SK-N-SH treated with all-trans-retinoic acid at 6 μM for 48 hours (cell line): ENCODE data around the gene C20orf173.

Experiments
- ATAC-seq: fragments of 200-7000 bp; cut with Tn5 transposase; 3 replicates; pipeline ENCODE4 v1.9.1; 2020; ENCODE audit warnings: mild to moderate bottlenecking, moderate library complexity
- BACH2 ChIP-seq: fragments of 250-450 bp; sonication (Bioruptor Pico); IDR thresholded peaks from 2 replicates; pipeline ENCODE4 v1.9.0; 2021; ENCODE audit warnings: mild to moderate bottlenecking, borderline replicate concordance
- CREB5 ChIP-seq: fragments of 250-450 bp; sonication (Bioruptor Pico); IDR thresholded peaks from 2 replicates; pipeline ENCODE4 v1.5.1; 2020; ENCODE audit warnings: low read depth, mild to moderate bottlenecking, moderate library complexity
- ESRRG ChIP-seq: fragments of 250-450 bp; sonication (Bioruptor Pico); IDR thresholded peaks from 2 replicates; pipeline ENCODE4 v1.6.1; 2021; ENCODE audit warnings: mild to moderate bottlenecking
- GLIS3 ChIP-seq: fragments of 250-450 bp; sonication (Bioruptor Pico); IDR thresholded peaks from 2 replicates; pipeline ENCODE4 v1.5.0; 2020; ENCODE audit warnings: mild to moderate bottlenecking, moderate library complexity
- ISL1 ChIP-seq: fragments of 250-450 bp; sonication (Bioruptor Pico); IDR thresholded peaks from 2 replicates; pipeline ENCODE4 v2.1.2; 2022; ENCODE audit warnings: mild to moderate bottlenecking, moderate library complexity
- PATZ1 ChIP-seq: fragments of 250-450 bp; sonication (Bioruptor Pico); IDR thresholded peaks from 2 replicates; pipeline ENCODE4 v1.8.0; 2020; ENCODE audit warnings: mild to moderate bottlenecking, moderate library complexity, borderline replicate concordance
- PPARA ChIP-seq: fragments of 250-450 bp; sonication (Bioruptor Pico); IDR thresholded peaks from 2 replicates; pipeline ENCODE4 v1.5.0; 2020; ENCODE audit warnings: mild to moderate bottlenecking, borderline replicate concordance
- RARB ChIP-seq: fragments of 250-450 bp; sonication (Bioruptor Pico); IDR thresholded peaks from 2 replicates; pipeline ENCODE4 v1.8.0; 2021; ENCODE audit warnings: mild to moderate bottlenecking, moderate library complexity
- SNAI2 ChIP-seq: fragments of 250-450 bp; sonication (Bioruptor Pico); IDR thresholded peaks from 2 replicates; pipeline ENCODE4 v1.5.0; 2020; ENCODE audit warnings: mild to moderate bottlenecking, moderate library complexity
- TCF4 ChIP-seq: fragments of 250-450 bp; sonication (Bioruptor Pico); IDR thresholded peaks from 2 replicates; pipeline ENCODE4 v1.8.0; 2021; ENCODE audit warnings: mild to moderate bottlenecking, moderate library complexity, borderline replicate concordance
- TOX ChIP-seq: fragments of 250-450 bp; sonication (Bioruptor Pico); IDR thresholded peaks from 2 replicates; pipeline ENCODE4 v1.8.0; 2021; ENCODE audit warnings: mild to moderate bottlenecking, moderate library complexity, borderline replicate concordance
- TSHZ2 ChIP-seq: fragments of 250-450 bp; sonication (Bioruptor Pico); IDR thresholded peaks from 2 replicates; pipeline ENCODE4 v1.5.0; 2020; ENCODE audit warnings: mild to moderate bottlenecking, moderate library complexity
- ZC3H10 ChIP-seq: fragments of 250-450 bp; sonication (Bioruptor Pico); IDR thresholded peaks from 2 replicates; pipeline ENCODE4 v1.5.1; 2021; ENCODE audit warnings: mild to moderate bottlenecking, moderate library complexity
- ZFP3 ChIP-seq: fragments of 250-450 bp; sonication (Bioruptor Pico); IDR thresholded peaks from 2 replicates; pipeline ENCODE4 v1.5.0; 2020; ENCODE audit warnings: mild to moderate bottlenecking, moderate library complexity
- ZFP30 ChIP-seq: fragments of 450-650 bp; formaldehyde crosslinking; IDR thresholded peaks from 2 replicates; pipeline ENCODE4 v1.5.0; 2022; ENCODE audit warnings: mild to moderate bottlenecking, moderate library complexity
- TF ChIP-seq, protein P1 (sequence below): fragments of 250-450 bp; sonication (Bioruptor Pico); IDR thresholded peaks from 2 replicates; pipeline ENCODE4 v1.5.1; 2021; ENCODE audit warnings: mild to moderate bottlenecking, moderate library complexity
- TF ChIP-seq, protein P2 (sequence below): fragments of 250-450 bp; sonication (Bioruptor Pico); IDR thresholded peaks from 2 replicates; pipeline ENCODE4 v1.8.0; 2021; ENCODE audit warnings: low read depth, mild to moderate bottlenecking, moderate library complexity, borderline replicate concordance

C20orf173 gene

GRCh38 chr20:35492352-35492751, 37.1 kb downstream of the C20orf173 start (continued):
- TF ChIP-seq, protein P1, sequence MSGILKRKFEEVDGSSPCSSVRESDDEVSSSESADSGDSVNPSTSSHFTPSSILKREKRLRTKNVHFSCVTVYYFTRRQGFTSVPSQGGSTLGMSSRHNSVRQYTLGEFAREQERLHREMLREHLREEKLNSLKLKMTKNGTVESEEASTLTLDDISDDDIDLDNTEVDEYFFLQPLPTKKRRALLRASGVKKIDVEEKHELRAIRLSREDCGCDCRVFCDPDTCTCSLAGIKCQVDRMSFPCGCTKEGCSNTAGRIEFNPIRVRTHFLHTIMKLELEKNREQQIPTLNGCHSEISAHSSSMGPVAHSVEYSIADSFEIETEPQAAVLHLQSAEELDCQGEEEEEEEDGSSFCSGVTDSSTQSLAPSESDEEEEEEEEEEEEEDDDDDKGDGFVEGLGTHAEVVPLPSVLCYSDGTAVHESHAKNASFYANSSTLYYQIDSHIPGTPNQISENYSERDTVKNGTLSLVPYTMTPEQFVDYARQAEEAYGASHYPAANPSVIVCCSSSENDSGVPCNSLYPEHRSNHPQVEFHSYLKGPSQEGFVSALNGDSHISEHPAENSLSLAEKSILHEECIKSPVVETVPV (CRISPR knock-in tag), result no peak
- TF ChIP-seq RARB, result no peak

- TF ChIP-seq PATZ1 (CRISPR knock-in tag) (no peak), TOX (CRISPR knock-in tag) (no peak), ESRRG (no peak), CREB5 (CRISPR knock-in tag) (no peak), TCF4 (no peak), ZFP30 (CRISPR knock-in tag) (no peak), ZC3H10 (CRISPR knock-in tag) (no peak), ISL1 (no peak), BACH2 (CRISPR knock-in tag) (no peak), TSHZ2 (CRISPR knock-in tag) (no peak), GLIS3 (CRISPR knock-in tag) (no peak), PPARA (CRISPR knock-in tag) (no peak)
- TF ChIP-seq, protein P2, sequence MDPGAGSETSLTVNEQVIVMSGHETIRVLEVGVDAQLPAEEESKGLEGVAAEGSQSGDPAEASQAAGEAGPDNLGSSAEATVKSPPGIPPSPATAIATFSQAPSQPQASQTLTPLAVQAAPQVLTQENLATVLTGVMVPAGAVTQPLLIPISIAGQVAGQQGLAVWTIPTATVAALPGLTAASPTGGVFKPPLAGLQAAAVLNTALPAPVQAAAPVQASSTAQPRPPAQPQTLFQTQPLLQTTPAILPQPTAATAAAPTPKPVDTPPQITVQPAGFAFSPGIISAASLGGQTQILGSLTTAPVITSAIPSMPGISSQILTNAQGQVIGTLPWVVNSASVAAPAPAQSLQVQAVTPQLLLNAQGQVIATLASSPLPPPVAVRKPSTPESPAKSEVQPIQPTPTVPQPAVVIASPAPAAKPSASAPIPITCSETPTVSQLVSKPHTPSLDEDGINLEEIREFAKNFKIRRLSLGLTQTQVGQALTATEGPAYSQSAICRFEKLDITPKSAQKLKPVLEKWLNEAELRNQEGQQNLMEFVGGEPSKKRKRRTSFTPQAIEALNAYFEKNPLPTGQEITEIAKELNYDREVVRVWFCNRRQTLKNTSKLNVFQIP (CRISPR knock-in tag), result no peak
- ATAC-seq, result no peak
Measured at GRCh38 chr20:35491823-35492222, 37.6 kb downstream of the C20orf173 start.

- no peak for ATAC-seq
- no peak for TF ChIP-seq ZFP3
- no peak for TF ChIP-seq PATZ1 (CRISPR knock-in tag)
- TF ChIP-seq ZC3H10 (CRISPR knock-in tag), result no peak
- TF ChIP-seq BACH2 (CRISPR knock-in tag), result no peak
- TF ChIP-seq, all 23 proteins: peak for 0
Measured at GRCh38 chr20:35490736-35491181, 38.7 kb downstream of the C20orf173 start.

GRCh38 chr20:35489717-35490116, 39.7 kb downstream of the C20orf173 start:
- TF ChIP-seq SNAI2 (CRISPR knock-in tag) (no peak), BACH2 (CRISPR knock-in tag) (no peak)
- TF ChIP-seq, protein P1 (CRISPR knock-in tag), result no peak
- ATAC-seq, result no peak
